ENCODE results near the gene PWWP2B.

Gene PWWP2B

GRCh38 chr10:132417257-132417910, 20.4 kb downstream of the PWWP2B start:
- no peak for DNase-seq (ENCODE audit: low read depth, low spot score)
- no peak for TF ChIP-seq CTCF (IDR thresholded peaks at IDR 0.05; ENCODE audit: insufficient read depth, low read length, missing control alignments)
- H3K4me3 ChIP-seq (ENCODE audit: low read depth, low read length): no peak overlapping the region
- POLR2A ChIA-PET: no interaction called here
- CTCF ChIA-PET: no interaction called here

DNA sequence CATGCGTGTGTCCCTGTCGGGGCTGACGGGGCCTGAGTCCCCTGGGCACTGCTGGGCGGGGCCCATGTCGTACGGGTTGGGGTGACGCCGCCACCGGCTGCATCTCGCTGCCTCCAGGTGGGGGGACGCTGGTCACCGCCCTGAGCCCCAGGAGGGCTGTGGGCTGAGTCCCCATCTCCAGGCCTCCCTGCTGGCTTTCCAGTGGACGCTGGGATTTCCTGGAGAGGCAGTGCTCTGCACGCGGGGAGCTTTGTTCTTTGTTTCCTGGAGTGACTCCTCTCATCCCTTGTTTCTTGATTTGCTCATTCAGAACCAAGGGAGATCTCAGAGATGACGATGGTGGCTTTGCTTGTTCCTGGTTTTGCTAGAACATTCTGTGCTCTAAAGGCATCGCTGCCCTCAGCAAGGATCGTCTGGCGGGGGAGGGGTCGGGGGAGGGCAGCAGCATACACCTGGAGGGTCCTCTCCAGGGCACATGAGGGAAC, 21.0 kb downstream of the PWWP2B start:
- no peak for TF ChIP-seq CTCF (IDR thresholded peaks at IDR 0.05; ENCODE audit: insufficient read depth, low read length, missing control alignments)
- CTCF ChIA-PET: no interaction called here
- H3K4me3 ChIP-seq (ENCODE audit: low read depth, low read length): no peak overlapping the region
- POLR2A ChIA-PET: no interaction called here
- DNase-seq (ENCODE audit: low read depth, low spot score): no peak

DNA sequence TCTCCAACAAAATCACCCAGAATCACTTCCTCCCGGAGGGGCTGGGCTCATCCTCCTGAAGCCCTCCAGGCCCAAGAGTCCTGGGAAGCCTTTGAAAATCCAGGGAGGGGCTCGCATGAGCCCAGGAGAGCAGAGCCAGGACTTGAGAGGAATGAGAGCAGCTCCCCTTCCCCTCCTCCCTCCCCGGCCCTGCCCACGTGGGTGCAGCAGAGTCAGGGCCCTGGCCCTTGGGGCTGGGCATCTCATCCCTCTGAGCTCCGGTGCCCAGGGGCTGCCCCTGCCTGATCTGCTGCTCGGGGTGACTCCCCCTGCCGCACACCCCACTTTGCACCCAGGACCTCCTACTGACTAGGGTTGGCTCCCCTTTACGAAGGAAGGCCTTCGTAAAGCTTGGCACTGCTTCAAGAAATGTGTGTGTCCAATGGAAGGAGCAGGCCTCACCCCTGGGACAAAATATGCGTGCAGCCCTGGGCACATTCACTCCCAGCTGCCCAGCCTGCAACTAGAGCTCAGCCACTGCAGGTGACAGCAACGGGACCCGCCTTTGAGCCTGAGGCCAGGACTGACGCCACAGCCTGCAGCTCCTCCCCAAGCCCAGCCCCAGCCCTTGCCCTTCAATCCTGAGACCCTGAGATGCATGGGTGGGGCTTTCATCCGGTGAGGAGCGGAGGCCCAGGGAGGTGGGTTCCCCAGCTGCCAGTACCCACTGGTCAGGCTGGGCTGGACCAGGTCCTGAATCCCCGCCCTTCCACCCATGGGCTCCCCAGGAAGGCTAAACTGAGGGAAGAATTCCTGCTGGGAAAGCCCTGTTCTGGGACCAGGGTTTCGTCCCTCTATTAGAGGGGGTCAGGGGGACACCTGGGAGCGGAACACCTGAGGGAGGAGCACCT, 21.8 kb downstream of the PWWP2B start:
- DNase-seq (ENCODE audit: low read depth, low spot score): no peak
- no peak overlapping the region for H3K4me3 ChIP-seq (ENCODE audit: low read depth, low read length)
- TF ChIP-seq CTCF (IDR thresholded peaks at IDR 0.05; ENCODE audit: insufficient read depth, low read length, missing control alignments): no peak
- CTCF ChIA-PET: no interaction called here
- POLR2A ChIA-PET: interaction anchor here (1.4 kb wide), 1 partner anchor 28 kb away, joined by 3 read pairs; no protein-coding TSS in a partner anchor

DNA sequence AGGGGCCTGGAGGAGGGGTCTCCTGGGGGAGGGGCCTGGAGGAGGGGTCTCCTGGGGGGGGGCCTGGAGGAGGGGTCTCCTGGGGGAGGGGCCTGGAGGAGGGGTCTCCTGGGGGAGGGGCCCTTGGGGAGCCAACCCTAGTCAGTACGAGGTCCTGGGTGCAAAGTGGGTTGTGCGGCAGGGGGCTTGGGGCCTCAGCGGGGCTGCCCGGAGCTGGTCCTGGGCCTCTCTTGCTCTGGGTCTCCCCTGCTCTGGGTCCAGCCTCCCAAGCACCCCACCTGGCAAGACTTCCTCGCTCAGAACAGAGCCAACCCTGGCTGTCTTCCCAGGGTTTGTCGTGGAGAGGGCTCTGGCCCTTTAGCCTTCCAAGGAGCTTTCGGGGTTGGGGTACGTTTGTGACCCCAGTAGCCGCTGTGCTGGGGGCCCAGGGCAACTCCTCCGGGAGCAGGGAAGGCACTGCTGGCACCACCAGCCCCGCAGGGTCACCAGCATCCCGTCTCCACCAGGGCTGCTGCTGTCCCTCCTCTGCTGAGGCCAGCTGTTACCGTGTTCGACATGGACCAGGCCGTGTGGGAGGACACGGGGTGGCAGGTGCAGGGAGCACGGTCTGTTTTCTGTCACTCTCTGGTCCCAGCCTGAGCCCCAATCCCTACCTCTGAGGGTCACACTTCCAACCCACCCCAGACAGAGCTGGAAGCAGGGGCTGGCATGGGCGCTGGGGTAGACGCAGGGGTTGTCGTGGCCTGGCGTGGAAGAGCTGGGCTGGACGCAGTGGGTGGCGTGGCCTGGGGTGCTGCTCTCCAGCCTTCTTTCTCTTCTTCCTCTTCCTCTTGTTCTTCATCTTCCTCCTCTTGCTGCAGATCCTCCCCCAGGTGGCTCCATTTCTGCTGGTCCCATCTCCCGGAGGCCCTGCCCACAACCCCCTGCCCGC, 22.8 kb downstream of the PWWP2B start:
- ChIA-PET CTCF (interaction anchor here (0.8 to 2.0 kb wide), 2 partner anchors 8 to 23 kb away, joined by 3 to 9 read pairs; partner anchors contain the start of gene PWWP2B), POLR2A (interaction anchor here (1.4 kb wide), 1 partner anchor 27 kb away, joined by 3 read pairs; no protein-coding TSS in a partner anchor)

DNA sequence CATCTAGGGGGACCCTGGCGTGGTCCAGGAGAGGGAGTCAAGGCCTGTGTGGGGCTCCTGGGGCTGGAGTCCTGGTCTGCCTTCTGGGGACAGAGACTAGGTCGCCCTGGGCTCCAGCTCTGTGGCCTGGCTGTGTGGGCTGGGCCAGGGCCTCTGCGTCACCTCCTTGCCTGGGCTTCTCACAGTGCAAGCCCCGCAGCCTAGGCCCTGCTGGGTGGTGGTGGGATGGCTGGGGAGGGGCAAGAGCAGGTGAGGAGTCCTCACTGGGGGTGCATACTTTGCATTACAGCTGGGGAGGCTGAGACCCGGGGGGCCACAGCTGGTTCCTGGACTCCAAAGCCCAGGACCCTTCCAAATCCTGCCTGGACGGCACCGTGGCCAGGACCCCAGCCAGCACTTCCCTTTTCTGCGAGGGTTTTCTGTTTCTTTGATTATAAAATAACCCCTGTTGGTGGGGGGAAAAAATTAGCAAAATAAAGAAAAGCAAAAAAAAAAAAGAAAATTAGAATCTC, 23.5 kb downstream of the PWWP2B start:
- no peak for TF ChIP-seq CTCF (IDR thresholded peaks at IDR 0.05; ENCODE audit: insufficient read depth, low read length, missing control alignments)
- ChIA-PET POLR2A (interaction anchor here (1.4 kb wide), 1 partner anchor 27 kb away, joined by 3 read pairs; no protein-coding TSS in a partner anchor), CTCF (interaction anchor here (0.8 to 2.0 kb wide), 2 partner anchors 9 to 23 kb away, joined by 3 to 9 read pairs; partner anchors contain the start of gene PWWP2B)
- no peak for DNase-seq (ENCODE audit: low read depth, low spot score)
- no peak overlapping the region for H3K4me3 ChIP-seq (ENCODE audit: low read depth, low read length)

More for the DNA sequence above, 22.8 kb downstream of the PWWP2B start:
- no peak overlapping the region for H3K4me3 ChIP-seq (ENCODE audit: low read depth, low read length)
- no peak for TF ChIP-seq CTCF (IDR thresholded peaks at IDR 0.05; ENCODE audit: insufficient read depth, low read length, missing control alignments)
- no peak for DNase-seq (ENCODE audit: low read depth, low spot score)

Measured in AG04449 (cell line).